GM18507 (cell line): ENCODE results near the gene DPYSL4.

Source experiments
- DNase-seq: peaks from one replicate; pipeline ENCODE4 v3.0.0; 2011; ENCODE audit warnings: low read depth; ENCODE audit not compliant: insufficient read length; ENCODE audit errors: extremely low spot score
- FAIRE-seq: peaks from 2 replicates; lab custom pipeline; 2011; peaks lifted over from hg19 to GRCh38; lab: Jason Lieb, UNC

The DPYSL4 gene

DNA sequence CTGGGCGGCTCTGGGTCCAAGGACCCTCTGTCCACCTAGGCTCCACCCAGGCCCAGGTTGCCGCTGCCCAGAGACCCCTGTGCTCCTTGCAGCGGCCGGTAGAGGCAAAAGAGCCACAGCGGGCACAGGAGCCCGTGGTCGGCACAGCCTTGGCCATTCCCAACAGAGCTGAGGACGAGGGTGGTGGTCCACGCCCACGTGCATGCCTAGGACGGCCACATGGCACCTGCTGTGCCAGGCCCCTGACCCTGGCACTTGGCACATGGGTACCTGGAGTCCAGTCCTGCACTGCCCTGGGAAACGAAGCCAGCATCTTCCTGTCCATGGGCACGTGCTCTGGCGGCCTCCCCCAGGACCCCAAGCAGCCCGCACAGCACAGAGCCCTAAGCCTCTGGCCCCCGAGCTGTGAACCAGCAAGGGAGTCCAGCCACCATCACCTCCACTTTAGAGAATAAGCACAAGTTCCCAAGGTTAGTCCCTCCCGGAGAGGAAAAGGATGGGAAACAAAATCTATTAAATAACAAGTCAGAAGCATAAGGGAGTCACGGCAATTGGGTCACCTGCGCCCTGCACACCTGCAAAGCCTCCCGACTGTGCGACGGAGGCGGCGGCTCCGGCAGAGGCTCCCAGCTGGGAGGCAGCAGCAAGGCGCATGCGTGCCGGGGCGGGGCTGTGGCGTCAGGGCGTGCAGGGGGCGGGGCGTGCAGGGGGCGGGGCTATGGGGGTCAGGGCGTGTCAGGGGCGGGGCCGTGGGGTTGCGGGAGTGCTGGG is 61.9 kb downstream of the DPYSL4 start:
- DNase-seq, result peak; percentile 39
- FAIRE-seq, result no peak

DNA sequence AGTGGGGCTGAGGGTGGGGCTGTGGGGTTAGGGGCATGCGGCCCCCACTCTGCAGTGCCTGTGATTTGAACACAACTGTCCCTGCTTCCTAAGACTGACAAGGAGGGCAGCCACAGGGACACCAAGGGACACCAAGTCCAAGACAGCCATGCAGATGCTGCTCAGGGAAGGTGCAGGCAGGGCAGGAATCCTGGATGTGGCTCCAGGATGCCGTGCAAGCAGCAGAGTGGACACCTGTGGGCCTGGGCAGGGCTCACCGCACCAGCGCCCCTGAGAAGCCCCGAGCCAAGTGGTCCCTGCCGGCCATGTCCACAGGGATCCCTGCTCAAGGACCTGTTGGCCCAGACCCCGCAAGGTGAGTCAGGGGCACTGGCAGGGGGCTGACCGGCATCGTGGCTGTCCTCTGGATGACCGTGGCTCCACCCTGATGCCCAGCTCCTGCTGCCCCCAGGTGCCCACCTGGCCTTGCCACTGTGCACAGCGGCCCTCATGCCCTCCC is 62.5 kb downstream of the DPYSL4 start:
- no peak for DNase-seq

DNA sequence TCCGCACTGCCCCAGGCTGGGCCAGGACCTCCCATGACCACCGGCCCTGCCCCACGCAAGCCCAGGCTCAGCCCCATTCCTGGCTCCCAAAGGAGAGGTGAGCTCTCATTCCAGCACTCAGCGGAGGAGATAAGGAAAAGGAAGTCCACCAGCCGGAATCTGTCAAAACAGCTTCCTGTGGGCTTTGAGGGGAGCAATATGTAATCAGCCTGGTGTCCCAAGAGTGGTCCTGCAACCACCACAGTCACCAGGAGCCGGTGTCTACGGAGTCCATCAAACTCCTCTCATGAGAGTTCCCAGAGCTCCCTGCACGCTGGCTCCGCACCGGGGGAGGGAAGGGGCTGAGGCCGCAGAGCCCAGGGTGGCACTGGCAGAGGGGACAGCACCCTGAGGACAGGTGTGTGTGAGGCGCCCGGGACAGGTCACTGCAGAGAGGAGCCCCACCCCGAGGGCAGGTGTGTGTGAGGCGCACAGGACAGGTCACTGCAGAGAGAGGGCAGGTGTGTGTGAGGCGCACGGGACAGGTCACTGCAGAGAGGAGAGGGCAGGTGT is 63.2 kb downstream of the DPYSL4 start:
- no peak for FAIRE-seq

More for the DNA sequence above, 62.5 kb downstream of the DPYSL4 start:
- FAIRE-seq, result no peak

GRCh38 chr10:132250481-132251475 is 64.0 kb downstream of the DPYSL4 start:
- FAIRE-seq (no peak), DNase-seq (no peak)

More for the DNA sequence above, 63.2 kb downstream of the DPYSL4 start:
- DNase-seq, result no peak

GRCh38 chr10:132251928-132252327 is 65.2 kb downstream of the DPYSL4 start:
- no peak for DNase-seq
- FAIRE-seq, result no peak

DNA sequence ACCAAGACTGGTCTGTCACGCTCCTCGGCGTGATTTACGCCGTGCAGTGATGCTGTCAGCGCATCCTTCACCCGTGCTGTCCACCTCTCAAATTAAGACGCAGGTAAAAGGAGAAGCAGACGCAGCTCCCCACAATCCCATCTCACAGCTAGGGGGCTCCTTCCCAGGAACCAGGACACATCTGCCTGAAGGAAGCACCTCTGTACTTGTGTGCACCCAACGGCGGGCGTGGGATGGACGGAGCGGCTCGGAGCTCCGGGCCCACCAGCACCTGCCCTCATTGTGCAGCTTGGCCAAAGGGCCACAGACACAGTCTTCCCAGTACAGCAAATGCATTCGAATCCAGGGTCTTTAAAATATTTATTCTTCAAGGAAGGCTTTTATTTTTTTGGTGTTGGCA is 65.7 kb downstream of the DPYSL4 start:
- DNase-seq (no peak), FAIRE-seq (no peak)

- no peak for FAIRE-seq
Observed at GRCh38 chr10:132253092-132253687, 66.4 kb downstream of the DPYSL4 start.

DNA sequence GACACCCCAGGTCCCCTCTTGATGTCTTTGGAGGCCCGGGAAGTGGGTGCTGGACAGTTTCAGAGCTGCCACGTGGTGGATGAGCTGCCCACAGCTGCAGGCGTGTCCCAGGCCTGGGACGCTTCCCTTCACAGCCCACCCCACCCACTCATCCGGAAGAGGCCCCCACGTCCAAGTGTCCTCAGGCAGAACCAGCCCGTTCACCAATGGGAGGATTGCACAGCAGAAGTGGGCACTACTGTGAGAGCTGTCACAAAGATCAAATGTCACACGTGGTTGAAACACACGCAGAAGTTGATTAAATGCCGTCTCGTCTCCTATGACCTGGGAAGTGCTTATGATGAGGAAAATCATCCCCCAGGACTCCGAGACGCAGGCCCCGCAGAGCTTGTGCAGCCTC is 68.1 kb downstream of the DPYSL4 start:
- DNase-seq, result no peak
- FAIRE-seq, result no peak

More at GRCh38 chr10:132253092-132253687, 66.4 kb downstream of the DPYSL4 start:
- no peak for DNase-seq
